ENCODE results near the gene CC2D1A. TPM values are rescaled to one million over a fixed set of nuclear protein-coding genes. Genes with fewer than 3 reads are reported as not detected.

The CC2D1A gene
- total RNA-seq, 1 experiment from 2014 or later: 22.8 TPM

- Histone ChIP-seq H3K36me3 (replicated peaks; ENCODE audit: control insufficient read depth, insufficient read depth, low read length) (no peaks in the 10 kb centered on the region), H3K4me3 (ENCODE audit: insufficient read depth, low read depth, low read length) (no peak overlapping the region), H3K27me3 (ENCODE audit: control insufficient read depth, insufficient read depth, low read length) (no peaks in the 10 kb centered on the region; the same call in 1 of the 2 replicates)
- DNase-seq: peak; percentile 38
Measured at GRCh38 chr19:13884726-13885591, 21.0 kb upstream of the CC2D1A start.

- Histone ChIP-seq H3K27me3 (ENCODE audit: control insufficient read depth, insufficient read depth, low read length) (no peaks in the 10 kb centered on the region), H3K36me3 (replicated peaks; ENCODE audit: control insufficient read depth, insufficient read depth, low read length) (no peaks in the 10 kb centered on the region), H3K4me3 (ENCODE audit: insufficient read depth, low read depth, low read length) (no peak overlapping the region)
- peak; percentile 36 for DNase-seq
Measured at GRCh38 chr19:13885826-13886365, 20.1 kb upstream of the CC2D1A start.

GRCh38 chr19:13887018-13887436, 19.0 kb upstream of the CC2D1A start:
- Histone ChIP-seq H3K27me3 (ENCODE audit: control insufficient read depth, insufficient read depth, low read length) (no peaks in the 10 kb centered on the region), H3K36me3 (replicated peaks; ENCODE audit: control insufficient read depth, insufficient read depth, low read length) (no peaks in the 10 kb centered on the region), H3K4me3 (ENCODE audit: insufficient read depth, low read depth, low read length) (no peak overlapping the region)
- peak; percentile 39 for DNase-seq

GRCh38 chr19:13887517-13887916, 18.5 kb upstream of the CC2D1A start:
- no peak for DNase-seq
- Histone ChIP-seq H3K27me3 (ENCODE audit: control insufficient read depth, insufficient read depth, low read length) (no peaks in the 10 kb centered on the region), H3K4me3 (ENCODE audit: insufficient read depth, low read depth, low read length) (no peak overlapping the region), H3K36me3 (replicated peaks; ENCODE audit: control insufficient read depth, insufficient read depth, low read length) (no peaks in the 10 kb centered on the region)

GRCh38 chr19:13888281-13888680, 17.7 kb upstream of the CC2D1A start:
- Histone ChIP-seq H3K36me3 (replicated peaks; ENCODE audit: control insufficient read depth, insufficient read depth, low read length) (no peaks in the 10 kb centered on the region), H3K27me3 (ENCODE audit: control insufficient read depth, insufficient read depth, low read length) (no peaks in the 10 kb centered on the region), H3K4me3 (ENCODE audit: insufficient read depth, low read depth, low read length) (no peak overlapping the region)
- no peak for DNase-seq

- H3K27me3 ChIP-seq (ENCODE audit: control insufficient read depth, insufficient read depth, low read length): no peaks in the 10 kb centered on the region
- no peak for DNase-seq
- no peak overlapping the region for H3K4me3 ChIP-seq (ENCODE audit: insufficient read depth, low read depth, low read length)
- no peaks in the 10 kb centered on the region for H3K36me3 ChIP-seq (replicated peaks; ENCODE audit: control insufficient read depth, insufficient read depth, low read length)
Measured at GRCh38 chr19:13890136-13890535, 15.9 kb upstream of the CC2D1A start.

- Histone ChIP-seq H3K27me3 (ENCODE audit: control insufficient read depth, insufficient read depth, low read length) (no peaks in the 10 kb centered on the region), H3K36me3 (replicated peaks; ENCODE audit: control insufficient read depth, insufficient read depth, low read length) (no peaks in the 10 kb centered on the region; the same call in 1 of the 2 replicates), H3K4me3 (ENCODE audit: insufficient read depth, low read depth, low read length) (no peak overlapping the region)
- DNase-seq: no peak
Measured at GRCh38 chr19:13892870-13893269, 13.1 kb upstream of the CC2D1A start.

GRCh38 chr19:13894552-13894951, 11.4 kb upstream of the CC2D1A start:
- DNase-seq: no peak
- H3K4me3 ChIP-seq (ENCODE audit: insufficient read depth, low read depth, low read length): no peak overlapping the region

GRCh38 chr19:13896227-13896626, 9.8 kb upstream of the CC2D1A start:
- H3K27me3 ChIP-seq (ENCODE audit: control insufficient read depth, insufficient read depth, low read length): no peaks in the 10 kb centered on the region
- no peak for DNase-seq
- no peaks in the 10 kb centered on the region; the same call in 1 of the 2 replicates for H3K36me3 ChIP-seq (replicated peaks; ENCODE audit: control insufficient read depth, insufficient read depth, low read length)
- H3K4me3 ChIP-seq (ENCODE audit: insufficient read depth, low read depth, low read length): no peak overlapping the region

More at GRCh38 chr19:13894552-13894951, 11.4 kb upstream of the CC2D1A start:
- no peaks in the 10 kb centered on the region for H3K27me3 ChIP-seq (ENCODE audit: control insufficient read depth, insufficient read depth, low read length)
- H3K36me3 ChIP-seq (replicated peaks; ENCODE audit: control insufficient read depth, insufficient read depth, low read length): no peaks in the 10 kb centered on the region; the same call in 1 of the 2 replicates

- Histone ChIP-seq H3K27me3 (ENCODE audit: control insufficient read depth, insufficient read depth, low read length) (no peaks in the 10 kb centered on the region), H3K36me3 (replicated peaks; ENCODE audit: control insufficient read depth, insufficient read depth, low read length) (no peaks in the 10 kb centered on the region; the same call in 1 of the 2 replicates), H3K4me3 (ENCODE audit: insufficient read depth, low read depth, low read length) (no peak overlapping the region)
- DNase-seq: no peak
Measured at GRCh38 chr19:13899393-13899792, 6.6 kb upstream of the CC2D1A start.

GRCh38 chr19:13899912-13900584, 6.0 kb upstream of the CC2D1A start:
- Histone ChIP-seq H3K4me3 (ENCODE audit: insufficient read depth, low read depth, low read length) (no peak overlapping the region), H3K36me3 (replicated peaks; ENCODE audit: control insufficient read depth, insufficient read depth, low read length) (no peaks in the 10 kb centered on the region; the same call in 1 of the 2 replicates), H3K27me3 (ENCODE audit: control insufficient read depth, insufficient read depth, low read length) (peaks cover 4% of the 10 kb centered on the region; the same call in 1 of the 2 replicates)
- DNase-seq: no peak

GRCh38 chr19:13902993-13903555, 2.9 kb upstream of the CC2D1A start:
- DNase-seq: peak; percentile 59
- H3K4me3 ChIP-seq (ENCODE audit: insufficient read depth, low read depth, low read length): no peak overlapping the region
- H3K36me3 ChIP-seq (replicated peaks; ENCODE audit: control insufficient read depth, insufficient read depth, low read length): no peaks in the 10 kb centered on the region
- peaks cover 9% of the 10 kb centered on the region for H3K27me3 ChIP-seq (ENCODE audit: control insufficient read depth, insufficient read depth, low read length)

GRCh38 chr19:13906521-13906904, 512 bp downstream of the CC2D1A start:
- peak overlapping the region; percentile 91 for H3K4me3 ChIP-seq (ENCODE audit: insufficient read depth, low read depth, low read length)
- peaks cover 2% of the 10 kb centered on the region for H3K36me3 ChIP-seq (replicated peaks; ENCODE audit: control insufficient read depth, insufficient read depth, low read length)
- H3K27me3 ChIP-seq (ENCODE audit: control insufficient read depth, insufficient read depth, low read length): peaks cover 9% of the 10 kb centered on the region
- no peak for DNase-seq

GRCh38 chr19:13906910-13907309, 909 bp downstream of the CC2D1A start:
- Histone ChIP-seq H3K4me3 (ENCODE audit: insufficient read depth, low read depth, low read length) (peak overlapping the region; percentile 91; the same call in 1 of the 2 replicates), H3K36me3 (replicated peaks; ENCODE audit: control insufficient read depth, insufficient read depth, low read length) (peaks cover 2% of the 10 kb centered on the region), H3K27me3 (ENCODE audit: control insufficient read depth, insufficient read depth, low read length) (peaks cover 9% of the 10 kb centered on the region)
- no peak for DNase-seq
